GM12878 (cell line): ENCODE measurements around the gene RBBP4. TPM values are rescaled to one million over a fixed set of nuclear protein-coding genes. Genes with fewer than 3 reads are reported as not detected.
A peak's percentile ranks its signal among the peaks of the same experiment; 100 is the strongest.

Source experiments
- ATAC-seq: fragments of 200-7000 bp; cut with Tn5 transposase; 3 replicates; pipeline ENCODE4 v1.9.1; 2020; ENCODE audit warnings: mild to moderate bottlenecking, moderate library complexity
- BruUV-seq: library from RNA; stranded (reverse); fragments of 400-500 nt; replicated peaks from 2 replicates; lab custom pipeline; 2021; lab: Mats Ljungman, UMichigan
- CTCF ChIA-PET: fragments of 300-600 bp; sonication (Branson Sonifier 250); formaldehyde crosslinking; extraction: SDS; loops from one replicate; lab custom pipeline; 2021; ENCODE audit warnings: inconsistent platforms; lab: Yijun Ruan, JAX
- POLR2A ChIA-PET: fragments of 350-600 bp; formaldehyde crosslinking; extraction: SDS; loops from one replicate; lab custom pipeline; 2021; ENCODE audit warnings: inconsistent platforms; lab: Charles Lee
- RAD21 ChIA-PET: fragments of 300-600 bp; sonication (Branson Sonifier 250); formaldehyde crosslinking; loops from one replicate; lab custom pipeline; 2023; ENCODE audit warnings: antibody characterized with exemption; ENCODE audit not compliant: unreplicated experiment; lab: Charles Lee
- SMC1A ChIA-PET: fragments of 300-600 bp; sonication (Branson Sonifier 250); formaldehyde crosslinking; loops from one replicate; lab custom pipeline; 2023; ENCODE audit not compliant: unreplicated experiment, uncharacterized antibody; lab: Charles Lee
- DNase-seq: peaks from one replicate; pipeline ENCODE4 v3.0.0-alpha.2; 2011; ENCODE audit warnings: low read depth, low spot score
- FAIRE-seq: peaks from 3 replicates; lab custom pipeline; 2011; peaks lifted over from hg19 to GRCh38; lab: Jason Lieb, UNC
- H2AFZ ChIP-seq: 2 replicates; pipeline ENCODE4 v1.6.0; 2011; ENCODE audit warnings: low read depth, low read length, control low read depth; ENCODE audit not compliant: control insufficient read depth
- H3K27ac ChIP-seq: 2 replicates; pipeline ENCODE4 v1.5.1; 2011; ENCODE audit warnings: control low read depth; ENCODE audit not compliant: control insufficient read depth, insufficient read depth
- H3K27me3 ChIP-seq, 2 experiments: replicated peaks in 1 of 2; 2 replicates each; pipeline versions ENCODE4 v1.6.0 to v1.6.1; 2011; ENCODE audit warnings: low read length in 1 of 2; ENCODE audit not compliant: control insufficient read depth in 2 of 2, insufficient read depth in 2 of 2
- H3K36me3 ChIP-seq, 2 experiments: 2 replicates each; pipeline ENCODE4 v1.5.1; 2011; ENCODE audit warnings: low read length in 1 of 2; ENCODE audit not compliant: control insufficient read depth in 2 of 2, insufficient read depth in 2 of 2
- H3K4me1 ChIP-seq: 2 replicates; pipeline ENCODE4 v1.6.1; 2011; ENCODE audit warnings: mild to moderate bottlenecking, low read length, moderate library complexity, mixed read lengths; ENCODE audit not compliant: control insufficient read depth, insufficient read depth
- H3K4me2 ChIP-seq: 2 replicates; pipeline ENCODE4 v1.6.0; 2011; ENCODE audit warnings: control low read depth; ENCODE audit not compliant: control insufficient read depth, insufficient read depth
- H3K4me3 ChIP-seq: fragments of 200-600 bp; sonication (generic); 2 replicates; pipeline ENCODE4 v1.5.1; 2016
- H3K79me2 ChIP-seq: 2 replicates; pipeline ENCODE4 v1.6.0; 2011; ENCODE audit warnings: low read length; ENCODE audit not compliant: control insufficient read depth, insufficient read depth
- H3K9ac ChIP-seq: 2 replicates; pipeline ENCODE4 v1.8.0; 2011; ENCODE audit warnings: low read length, control low read depth, mixed read lengths; ENCODE audit not compliant: control insufficient read depth, insufficient read depth
- H3K9me3 ChIP-seq: replicated peaks from 3 replicates; pipeline ENCODE4 v1.5.1; 2011; ENCODE audit warnings: mild to moderate bottlenecking, low read length; ENCODE audit not compliant: control insufficient read depth, insufficient read depth
- H4K20me1 ChIP-seq: 2 replicates; pipeline ENCODE4 v1.6.0; 2011; ENCODE audit not compliant: control insufficient read depth, insufficient read depth
- NR2C1 ChIP-seq: fragments of 450-650 bp; IDR thresholded peaks from 2 replicates; pipeline ENCODE4 v1.6.1; 2017; ENCODE audit warnings: antibody characterized with exemption, mild to moderate bottlenecking, moderate library complexity
- NR2F1 ChIP-seq: fragments of 450-650 bp; conservative IDR thresholded peaks from 2 replicates; pipeline ENCODE4 v1.6.1; 2017; ENCODE audit warnings: mild to moderate bottlenecking
- RBBP5 ChIP-seq: fragments of 200-600 bp; sonication (generic); conservative IDR thresholded peaks from 2 replicates; pipeline ENCODE4 v1.6.1; 2016
- SUZ12 ChIP-seq: fragments of 200-600 bp; sonication (generic); IDR thresholded peaks from one replicate; pipeline ENCODE4 v1.6.1; 2018; ENCODE audit warnings: antibody characterized with exemption, mild to moderate bottlenecking; ENCODE audit not compliant: unreplicated experiment
- TCF7 ChIP-seq: IDR thresholded peaks from 2 replicates; pipeline ENCODE4 v1.6.1; 2014; ENCODE audit warnings: antibody characterized with exemption, borderline replicate concordance
- WGBS: methylation state at CpG from one replicate; pipeline ENCODE4 v1.1.6; 2016; ENCODE audit warnings: low lambda C conversion rate; ENCODE audit not compliant: insufficient replicate concordance, insufficient coverage; ENCODE audit errors: missing lambda C conversion rate; 5-methylcytosine and 5-hydroxymethylcytosine counted together
- in situ Hi-C: fragments of 300-500 bp; cut with MboI; formaldehyde crosslinking; loops from 9 replicates; pipeline ENCODE4 v1.14.3; 2018; ENCODE audit warnings: mixed read lengths
- intact Hi-C: fragments of 100-400 bp; cut with micrococcal nuclease; formaldehyde crosslinking; loops from one replicate; pipeline ENCODE4 v1.14.2; 2022; ENCODE audit not compliant: unreplicated experiment
- polyA plus RNA-seq, 11 experiments: library from polyadenylated mRNA; depleted of rRNA in 4 of 11; unstranded in 6 of 11; stranded (reverse) in 5 of 11; fragments of >200 nt; fragmentation: Nextera tagmentation in 4 of 11; fragmentation: Illumina TruSeq in 1 of 11; extraction: Ambion mirVana in 4 of 11; extraction: Trizol in 1 of 11; gene quantifications; 1 replicate in 1 of 11; 2 replicates in 10 of 11; pipeline versions ENCODE4 v1.2.1 to v1.2.3, GENCODE V29; 2011 to 2016; ENCODE audit warnings: inconsistent platforms in 2 of 11, missing spikeins in 2 of 11, low read depth in 1 of 11
- total RNA-seq, 4 experiments: library from RNA; depleted of rRNA in 3 of 4; stranded (reverse); fragments of >200 nt in 3 of 4; fragmentation: Illumina TruSeq in 1 of 4; extraction: Trizol in 1 of 4; gene quantifications; 2 replicates each; pipeline versions ENCODE4 v1.2.1 to v1.2.3, GENCODE V29; 2013 to 2021

Gene RBBP4
- total and polyA plus RNA-seq, 10 of the 15 experiments (the other 5 are each of a cell fraction or from before 2014, with no cell fraction given), result 120 to 357 (median 231) TPM

DNA sequence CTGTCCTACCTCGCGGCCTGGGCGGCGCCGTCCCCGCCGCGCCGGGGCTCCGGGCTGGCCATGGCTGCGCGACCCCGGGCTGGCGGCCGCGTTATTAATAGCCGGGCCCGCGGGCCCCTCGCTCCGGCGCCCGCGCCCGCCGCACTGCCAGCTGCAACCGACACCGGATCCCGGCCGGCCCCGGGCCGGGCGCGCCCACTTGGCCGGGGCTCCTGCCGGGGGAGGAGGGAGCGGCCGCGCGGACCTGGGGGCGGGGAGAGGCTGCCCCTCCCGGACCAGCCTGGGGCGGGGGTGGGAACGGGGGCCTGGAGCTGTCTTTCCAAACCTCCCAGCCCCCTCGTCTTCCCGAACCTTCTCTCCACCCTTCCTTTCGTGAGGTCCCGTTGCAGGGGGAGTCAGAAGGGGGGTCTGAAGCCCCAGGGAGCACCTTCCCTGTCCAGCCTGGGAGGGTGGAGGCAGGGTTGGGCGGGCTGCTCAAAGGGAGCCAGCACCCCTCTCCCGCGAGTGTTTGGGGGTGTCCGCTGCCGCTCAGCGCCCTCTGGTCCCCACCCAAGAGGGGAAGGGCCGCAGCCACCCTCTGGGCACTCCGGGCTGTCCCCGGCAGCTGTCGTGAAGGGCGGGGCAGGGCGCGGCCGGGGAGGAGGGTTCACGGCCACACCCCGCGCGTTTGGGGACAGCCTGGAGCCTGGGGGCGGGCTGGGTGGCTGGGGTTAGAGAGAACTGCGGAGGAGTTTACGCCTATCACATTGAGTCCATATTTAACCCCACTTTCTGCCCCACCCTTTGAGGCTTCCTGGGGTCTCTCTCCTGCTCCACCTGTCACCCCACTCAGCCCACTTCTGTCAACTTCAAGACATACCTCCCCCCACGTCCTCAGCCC is 51.8 kb downstream of the RBBP4 start, which contains the start of gene SYNC:
TSS of gene SYNC (minus strand) at position 172 of the 880 bp plus-strand sequence. CDS start at position 62, 110 bp downstream.
- Histone ChIP-seq H3K4me2 (peak within 1 kb of the TSS; percentile 56), H3K9ac (no peak within 1 kb of the TSS), H3K27ac (no peak within 1 kb of the TSS), H3K4me3 (peak within 1 kb of the TSS; percentile 11; the same call in 1 of the 2 replicates), H3K79me2 (no peaks in the 10 kb centered on the region), H4K20me1 (no peaks in the 10 kb centered on the region), H3K36me3 (no peaks in the 10 kb centered on the region), H2AFZ (no peak within 1 kb of the TSS), H3K9me3 (no peaks in the 10 kb centered on the region), H3K4me1 (no peaks in the 10 kb centered on the region), H3K27me3 (peaks cover 6 to 13% of the 10 kb centered on the region in 2 experiments; a peak in 3 of 4 replicates)
- 2% methylated on average over 41 of the region's 70 CpGs for WGBS
- DNase-seq (no peak), ATAC-seq (peak; percentile 75), FAIRE-seq (no peak)
- SMC1A ChIA-PET, result interaction anchor here (0.9 kb wide), 1 partner anchor 15 kb away, joined by 3 read pairs; no protein-coding TSS in a partner anchor
- RAD21 ChIA-PET, result no interaction called here
- TF ChIP-seq NR2F1 (no peak), NR2C1 (no peak), RBBP5 (no peak), SUZ12 (peak; percentile 99), TCF7 (no peak)
- intact Hi-C loops (no loop called here), in situ Hi-C loops (no loop called here)
- BruUV-seq, result no TSS peak
- POLR2A ChIA-PET, result no interaction called here
- CTCF ChIA-PET, result interaction anchor here (1.3 kb wide), 1 partner anchor 9 kb away, joined by 5 read pairs; no protein-coding TSS in a partner anchor
